Measurements from ENCODE around the gene SIPA1L3.

Gene SIPA1L3

GRCh38 chr19:37977391-37977790 is 70.4 kb downstream of the SIPA1L3 start:
- no peak overlapping the region for H3K4me3 ChIP-seq (ENCODE audit: low read length)
- H3K36me3 ChIP-seq (replicated peaks; ENCODE audit: insufficient read depth, low read length) = no peaks in the 10 kb centered on the region
- no peak overlapping the region for H3K4me2 ChIP-seq (ENCODE audit: low read depth, low read length)
- no peak overlapping the region for H2AFZ ChIP-seq (ENCODE audit: low read length)
- DNase-seq = no peak
- H3K79me2 ChIP-seq (ENCODE audit: low read length) = no peaks in the 10 kb centered on the region
- H3K9ac ChIP-seq (ENCODE audit: low read length) = no peak overlapping the region
- H3F3A ChIP-seq (ENCODE audit: insufficient read depth, low read length) = no peaks in the 10 kb centered on the region
- H3K27me3 ChIP-seq (replicated peaks; ENCODE audit: insufficient read depth, low read length) = no peaks in the 10 kb centered on the region
- H3K27ac ChIP-seq (ENCODE audit: low read length) = no peak overlapping the region
- H4K20me1 ChIP-seq (ENCODE audit: insufficient read depth, low read length) = no peaks in the 10 kb centered on the region
- no peaks in the 10 kb centered on the region for H3K4me1 ChIP-seq (ENCODE audit: low read length)
- TF ChIP-seq EZH2phosphoT487 (IDR thresholded peaks at IDR 0.05; ENCODE audit: low read length) (no peak), EZH2 (optimal IDR thresholded peaks at IDR 0.05; ENCODE audit: low read depth, low read length) (no peak), CTCF (IDR thresholded peaks at IDR 0.05; ENCODE audit: low read length) (no peak)
- H3K9me3 ChIP-seq (replicated peaks; ENCODE audit: insufficient read depth, low read length) = no peaks in the 10 kb centered on the region
- H3K9me2 ChIP-seq (replicated peaks; ENCODE audit: insufficient read depth, low read length) = no peaks in the 10 kb centered on the region

- H4K20me1 ChIP-seq (ENCODE audit: insufficient read depth, low read length) = no peaks in the 10 kb centered on the region
- H3F3A ChIP-seq (ENCODE audit: insufficient read depth, low read length) = no peaks in the 10 kb centered on the region
- H3K9ac ChIP-seq (ENCODE audit: low read length) = no peak overlapping the region
- H3K9me3 ChIP-seq (replicated peaks; ENCODE audit: insufficient read depth, low read length) = no peaks in the 10 kb centered on the region
- H3K27me3 ChIP-seq (replicated peaks; ENCODE audit: insufficient read depth, low read length) = no peaks in the 10 kb centered on the region
- no peaks in the 10 kb centered on the region for H3K79me2 ChIP-seq (ENCODE audit: low read length)
- DNase-seq = no peak
- H3K4me3 ChIP-seq (ENCODE audit: low read length) = no peak overlapping the region
- H3K9me2 ChIP-seq (replicated peaks; ENCODE audit: insufficient read depth, low read length) = no peaks in the 10 kb centered on the region
- no peak overlapping the region for H3K27ac ChIP-seq (ENCODE audit: low read length)
- no peaks in the 10 kb centered on the region for H3K4me1 ChIP-seq (ENCODE audit: low read length)
- TF ChIP-seq EZH2 (optimal IDR thresholded peaks at IDR 0.05; ENCODE audit: low read depth, low read length) (no peak), CTCF (IDR thresholded peaks at IDR 0.05; ENCODE audit: low read length) (no peak), EZH2phosphoT487 (IDR thresholded peaks at IDR 0.05; ENCODE audit: low read length) (no peak)
- H3K4me2 ChIP-seq (ENCODE audit: low read depth, low read length) = no peak overlapping the region
- no peak overlapping the region for H2AFZ ChIP-seq (ENCODE audit: low read length)
- H3K36me3 ChIP-seq (replicated peaks; ENCODE audit: insufficient read depth, low read length) = no peaks in the 10 kb centered on the region
Measured at GRCh38 chr19:37977992-37978391, 71.0 kb downstream of the SIPA1L3 start.

GRCh38 chr19:37979547-37980082 is 72.6 kb downstream of the SIPA1L3 start:
- Histone ChIP-seq H3K4me2 (ENCODE audit: low read depth, low read length) (no peak overlapping the region), H3K27me3 (replicated peaks; ENCODE audit: insufficient read depth, low read length) (no peaks in the 10 kb centered on the region), H3K4me3 (ENCODE audit: low read length) (no peak overlapping the region), H3K9ac (ENCODE audit: low read length) (no peak overlapping the region), H3K9me3 (replicated peaks; ENCODE audit: insufficient read depth, low read length) (no peaks in the 10 kb centered on the region), H4K20me1 (ENCODE audit: insufficient read depth, low read length) (no peaks in the 10 kb centered on the region), H3K36me3 (replicated peaks; ENCODE audit: insufficient read depth, low read length) (no peaks in the 10 kb centered on the region), H3F3A (ENCODE audit: insufficient read depth, low read length) (no peaks in the 10 kb centered on the region), H3K27ac (ENCODE audit: low read length) (no peak overlapping the region), H3K4me1 (ENCODE audit: low read length) (no peaks in the 10 kb centered on the region), H2AFZ (ENCODE audit: low read length) (no peak overlapping the region), H3K9me2 (replicated peaks; ENCODE audit: insufficient read depth, low read length) (no peaks in the 10 kb centered on the region), H3K79me2 (ENCODE audit: low read length) (no peaks in the 10 kb centered on the region)
- no peak for TF ChIP-seq EZH2 (optimal IDR thresholded peaks at IDR 0.05; ENCODE audit: low read depth, low read length)
- TF ChIP-seq CTCF (IDR thresholded peaks at IDR 0.05; ENCODE audit: low read length) = no peak
- no peak for TF ChIP-seq EZH2phosphoT487 (IDR thresholded peaks at IDR 0.05; ENCODE audit: low read length)
- no peak for DNase-seq
